Activated naive CD4-positive, alpha-beta T cell (primary cell): ENCODE results near the gene HYAL1.
A peak's percentile ranks its signal among the peaks of the same experiment; 100 is the strongest.
"Not testable (repeated sequence)": the region's sequence is repeated elsewhere in the genome, so short reads cannot be mapped to it uniquely, and the experiment has no call there.

Source experiments
- DNase-seq, 4 experiments: peaks; one replicate each; lab custom pipeline; 2025; lab: John Stamatoyannopoulos, UW

HYAL1 gene

DNA sequence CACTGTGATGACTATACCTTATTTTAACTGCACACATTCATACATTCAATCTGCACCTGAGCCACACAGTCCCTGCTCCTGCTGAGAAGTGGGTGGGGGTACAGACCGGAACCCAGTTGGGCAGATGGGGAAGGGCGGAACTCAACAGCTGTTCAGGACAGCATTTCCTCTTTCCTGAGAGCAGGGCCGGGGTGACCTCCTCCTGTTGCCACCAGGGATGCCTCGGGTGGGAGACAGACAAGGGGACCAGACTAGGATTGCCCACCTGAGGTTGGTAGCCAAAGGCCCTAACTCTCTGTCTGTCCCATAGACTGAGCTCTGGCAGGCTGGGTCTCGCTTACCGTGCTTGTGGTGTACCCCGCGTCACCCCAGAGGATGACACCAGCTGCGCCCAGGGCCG is 15.2 kb upstream of the HYAL1 start:
- DNase-seq: no peak

DNA sequence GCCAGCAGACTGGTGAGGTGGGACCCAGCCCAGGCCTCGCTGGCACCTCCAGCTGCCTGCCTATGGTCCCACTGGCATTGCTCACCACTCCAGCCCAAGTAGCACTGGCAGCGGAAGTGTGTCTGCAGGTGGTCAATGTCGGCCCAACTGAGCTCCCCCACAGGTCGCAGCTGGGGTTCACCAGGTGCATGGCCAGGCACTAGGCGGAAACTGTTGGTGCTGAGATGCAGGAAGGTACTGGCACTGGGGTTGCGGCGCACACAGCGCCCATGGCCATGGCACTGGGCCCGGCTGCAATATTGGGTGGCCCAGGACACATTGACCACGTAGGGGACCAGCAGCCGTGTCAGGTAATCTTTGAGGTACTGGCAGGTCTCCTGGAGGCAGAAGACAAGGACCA is 14.8 kb upstream of the HYAL1 start:
- DNase-seq: no peak

DNA sequence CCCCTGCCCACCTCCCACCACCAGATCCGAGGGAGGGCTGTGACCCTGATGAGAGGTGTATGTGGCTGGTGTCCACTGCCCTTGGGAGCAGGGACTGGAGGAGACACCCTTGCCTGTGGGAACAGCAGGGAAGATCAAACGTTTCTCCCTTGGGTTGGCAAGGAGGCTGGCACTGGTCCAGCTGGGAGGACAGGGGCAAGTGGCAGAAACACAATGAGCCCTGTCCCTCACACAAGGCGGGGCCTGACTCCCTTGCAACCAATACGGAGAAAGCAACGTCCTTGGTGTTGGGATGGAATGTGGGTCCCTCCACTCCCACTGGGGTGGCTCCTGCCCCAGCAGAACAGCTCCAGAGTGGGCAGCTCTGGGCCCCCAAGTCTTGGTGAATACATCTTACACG is 13.9 kb upstream of the HYAL1 start:
- DNase-seq: no peak

DNA sequence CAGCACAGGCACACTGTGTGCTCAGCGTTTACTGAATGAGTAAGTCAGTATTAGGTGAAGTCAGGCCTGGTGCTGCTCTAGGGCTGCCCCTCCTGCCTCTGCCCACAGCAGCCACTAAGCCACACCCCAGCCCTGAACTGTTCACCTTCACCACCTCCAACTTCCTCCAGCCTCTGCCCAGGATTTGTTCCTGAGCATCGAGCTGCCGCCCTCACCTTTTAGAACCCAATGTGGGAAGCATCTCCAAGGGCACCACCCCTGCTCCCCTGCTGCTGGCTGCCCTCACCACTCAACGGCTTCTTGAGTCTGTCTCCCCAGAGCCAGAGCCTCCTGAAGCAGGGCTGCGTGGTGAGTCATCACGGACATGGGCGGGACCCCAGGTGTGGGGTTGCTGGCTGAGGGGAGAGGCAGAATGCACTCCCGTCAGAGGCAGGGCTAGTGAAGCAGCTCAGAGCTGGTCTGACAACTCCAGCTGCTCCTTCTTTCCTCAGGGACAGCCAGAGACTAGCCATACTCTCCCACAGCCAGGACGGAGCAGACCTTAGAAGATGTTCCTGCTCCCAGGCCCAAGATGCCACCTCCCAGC is 13.4 kb upstream of the HYAL1 start:
- peak in 1 of 4 experiments; percentile 14 for DNase-seq

DNA sequence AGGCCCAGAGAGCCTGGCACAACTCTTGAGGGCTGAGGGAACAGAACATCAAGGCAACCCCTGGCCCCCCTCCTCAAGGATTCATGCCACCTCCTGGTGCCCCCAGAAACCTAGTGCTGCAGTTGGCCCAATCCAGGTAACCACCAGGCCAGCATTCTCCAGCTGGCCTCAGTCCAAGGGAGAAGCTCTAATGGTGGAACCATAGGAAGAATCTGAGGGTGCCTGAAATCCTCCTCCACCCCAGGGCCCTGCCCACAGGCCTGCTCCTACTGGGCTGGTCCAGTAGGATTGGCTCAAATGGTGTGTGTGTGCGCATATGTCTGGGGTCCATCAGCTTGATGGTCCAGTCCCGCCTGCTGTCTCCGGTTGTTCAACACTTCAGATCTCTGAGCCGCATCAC is 11.4 kb upstream of the HYAL1 start:
- DNase-seq: no peak

DNA sequence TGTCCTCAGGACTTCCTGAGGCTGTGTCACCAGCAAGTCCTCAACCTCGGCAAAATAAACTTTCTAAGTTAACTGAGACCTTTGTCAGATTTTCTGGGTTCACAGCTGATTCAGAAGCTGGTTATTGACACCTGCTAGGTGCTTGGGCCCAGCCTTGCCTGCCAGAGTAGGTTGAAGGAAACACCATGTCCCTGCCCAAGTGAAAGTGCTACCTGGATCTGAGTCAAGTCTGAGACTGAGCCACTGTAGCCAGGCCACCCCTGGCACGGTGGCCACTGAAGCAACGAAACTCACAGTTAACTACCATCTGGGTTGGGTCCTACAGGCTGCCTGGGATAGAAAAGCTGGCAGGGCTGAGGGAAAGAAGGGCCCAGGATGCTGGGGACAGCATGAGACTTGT is 11.0 kb upstream of the HYAL1 start:
- no peak for DNase-seq

DNA sequence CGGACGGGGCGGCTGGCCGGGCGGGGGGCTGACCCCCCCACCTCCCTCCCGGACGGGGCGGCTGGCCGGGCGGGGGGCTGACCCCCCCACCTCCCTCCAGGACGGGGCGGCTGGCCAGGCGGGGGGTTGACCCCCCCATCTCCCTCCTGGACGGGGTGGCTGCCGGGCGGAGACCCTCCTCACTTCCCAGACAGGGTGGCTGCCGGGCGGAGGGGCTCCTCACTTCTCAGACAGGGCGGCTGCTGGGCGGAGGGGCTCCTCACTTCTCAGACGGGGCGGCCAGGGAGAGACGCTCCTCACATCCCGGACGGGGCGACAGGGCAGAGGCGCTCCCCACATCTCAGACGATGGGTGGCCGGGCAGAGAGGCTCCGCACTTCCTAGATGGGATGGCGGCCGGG is 8.7 kb upstream of the HYAL1 start:
- DNase-seq: not testable (repeated sequence)

DNA sequence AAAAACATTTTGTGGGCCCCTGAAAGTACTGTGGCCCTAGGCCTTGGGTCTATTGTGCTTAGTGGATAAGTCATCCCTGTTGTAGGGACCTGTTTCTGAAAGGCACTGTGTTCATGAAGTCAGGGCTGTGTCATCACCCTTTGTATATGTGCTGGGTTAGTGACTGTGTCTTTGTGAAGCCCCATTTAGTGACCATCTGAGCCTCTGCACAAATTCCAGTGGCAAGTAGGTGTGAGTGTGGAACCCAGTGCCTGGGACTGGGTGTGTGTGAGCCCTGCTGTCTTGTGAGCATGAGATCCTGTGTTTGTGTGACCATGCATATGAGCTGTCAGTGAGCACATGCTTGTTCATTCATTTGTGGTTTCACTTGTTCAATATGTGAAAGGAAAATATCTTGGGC is 1.2 kb upstream of the HYAL1 start:
- DNase-seq: no peak

DNA sequence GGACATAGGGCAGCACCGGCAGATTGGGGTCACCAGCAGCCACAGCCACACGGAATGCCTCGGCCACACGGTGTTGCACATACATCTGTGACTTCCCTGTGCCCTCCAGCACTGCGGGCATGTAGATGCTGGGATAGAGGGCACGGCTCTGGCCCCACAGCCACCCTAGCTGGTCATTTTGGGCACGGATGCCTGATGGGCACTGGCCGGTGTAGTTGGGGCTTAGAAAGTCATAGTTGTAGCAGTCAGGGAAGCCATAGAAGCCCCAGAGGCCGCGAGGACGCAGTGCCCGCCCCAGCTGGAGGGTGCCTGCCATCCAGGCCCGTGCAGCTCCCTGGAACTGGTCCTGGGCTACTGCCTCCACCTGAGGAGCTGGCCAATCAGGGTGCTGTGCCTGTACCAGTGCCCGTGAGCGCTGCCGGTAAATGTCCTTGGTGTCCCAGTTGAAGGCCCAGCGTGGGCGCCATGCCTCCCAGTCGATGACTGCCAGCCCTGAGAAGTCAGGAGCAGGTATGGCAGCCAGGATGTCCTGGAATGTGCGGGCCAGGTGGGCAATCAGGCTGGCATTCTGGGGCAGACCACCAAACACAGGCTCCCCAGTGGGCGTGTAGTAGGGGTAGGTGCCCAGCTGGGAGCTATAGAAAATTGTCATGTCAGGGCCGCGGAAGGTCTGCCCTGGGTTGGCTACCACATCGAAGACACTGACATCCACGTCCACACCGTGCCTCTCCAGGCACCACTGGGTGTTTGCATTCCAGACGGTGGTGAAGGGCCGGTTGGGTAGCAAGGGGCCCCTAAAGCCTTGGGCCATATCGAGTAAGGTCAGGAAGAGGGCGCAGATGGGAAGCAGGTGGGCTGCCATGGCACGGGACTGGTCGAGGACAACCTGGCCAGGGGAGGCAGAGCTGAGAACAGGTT is 1.0 kb downstream of the HYAL1 start:
- no peak for DNase-seq

DNA sequence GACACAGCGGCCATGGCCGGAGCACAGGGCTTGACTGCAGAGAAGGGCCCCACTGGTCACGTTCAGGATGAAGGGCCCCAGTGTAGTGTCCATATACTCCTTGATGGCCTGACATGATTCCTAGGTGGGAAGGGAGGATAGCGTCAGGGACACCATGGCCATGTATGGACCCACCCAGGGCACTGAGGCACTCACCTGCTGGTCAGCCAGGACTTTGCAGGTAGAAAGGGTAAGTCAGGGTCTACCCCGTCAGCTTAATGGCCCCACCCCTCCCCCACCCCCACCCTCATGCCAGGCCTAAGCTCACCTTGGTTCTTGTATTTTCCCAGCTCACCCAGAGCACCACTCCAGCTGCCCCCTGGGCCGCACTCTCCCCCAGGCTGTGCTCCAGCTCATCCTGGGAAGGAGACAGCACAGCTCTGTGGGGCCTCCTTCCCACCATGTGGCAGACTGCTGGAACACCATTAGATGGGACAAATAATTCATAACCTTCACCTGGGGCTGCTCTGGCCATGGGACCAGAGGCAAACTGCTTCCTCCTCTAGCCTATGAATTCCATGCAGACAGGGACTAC is 2.6 kb downstream of the HYAL1 start:
- no peak for DNase-seq

DNA sequence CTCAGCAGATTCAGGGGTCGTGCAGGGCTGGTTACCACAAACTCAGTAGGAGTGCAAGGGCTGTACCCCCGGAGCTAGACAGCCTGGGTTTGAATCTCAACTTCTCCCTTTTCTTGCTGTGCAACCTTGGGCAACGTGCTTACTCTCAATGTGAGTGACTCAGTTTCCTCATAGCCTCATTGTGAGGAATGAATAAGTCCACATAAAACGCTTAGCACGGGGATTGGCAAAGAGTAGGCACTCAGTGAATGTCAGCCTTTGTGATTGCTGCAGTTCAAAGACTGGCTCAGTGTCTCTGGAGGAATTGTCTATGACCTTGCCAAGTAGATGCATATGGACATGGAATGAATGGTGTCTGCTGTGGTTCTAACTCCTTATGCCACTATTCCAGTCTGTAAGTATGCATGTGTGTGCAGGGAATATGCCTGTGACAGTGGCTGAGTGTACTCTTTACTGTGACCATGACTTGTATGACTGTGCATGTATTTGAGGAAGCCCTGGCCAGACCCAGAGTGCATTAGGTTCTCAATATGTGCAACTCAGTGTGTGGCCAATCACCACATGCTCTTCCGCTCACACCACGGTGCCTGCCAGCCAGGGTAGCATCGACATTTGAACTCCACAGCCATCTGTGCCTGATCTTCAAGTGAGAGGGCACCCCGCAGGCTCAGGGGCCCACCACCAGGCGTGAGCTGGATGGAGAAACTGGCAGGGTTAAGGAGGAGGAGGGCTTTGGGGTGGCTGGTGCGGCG is 3.3 kb downstream of the HYAL1 start:
- no peak for DNase-seq

DNA sequence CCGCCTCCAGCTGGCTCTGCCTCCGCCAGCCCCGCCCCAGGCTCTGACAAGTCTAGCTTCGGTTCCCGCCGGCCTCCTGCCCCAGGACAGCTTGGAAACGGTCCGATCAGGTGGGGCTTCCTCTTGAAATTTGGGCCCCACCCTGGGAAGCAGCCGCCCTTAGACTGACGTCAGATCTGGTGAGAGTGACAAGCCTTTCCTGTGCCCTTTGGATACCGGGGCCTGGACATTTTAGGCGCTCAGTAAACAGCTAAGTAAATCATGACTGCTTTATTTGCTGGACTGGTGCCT is 3.8 kb downstream of the HYAL1 start:
- no peak for DNase-seq

DNA sequence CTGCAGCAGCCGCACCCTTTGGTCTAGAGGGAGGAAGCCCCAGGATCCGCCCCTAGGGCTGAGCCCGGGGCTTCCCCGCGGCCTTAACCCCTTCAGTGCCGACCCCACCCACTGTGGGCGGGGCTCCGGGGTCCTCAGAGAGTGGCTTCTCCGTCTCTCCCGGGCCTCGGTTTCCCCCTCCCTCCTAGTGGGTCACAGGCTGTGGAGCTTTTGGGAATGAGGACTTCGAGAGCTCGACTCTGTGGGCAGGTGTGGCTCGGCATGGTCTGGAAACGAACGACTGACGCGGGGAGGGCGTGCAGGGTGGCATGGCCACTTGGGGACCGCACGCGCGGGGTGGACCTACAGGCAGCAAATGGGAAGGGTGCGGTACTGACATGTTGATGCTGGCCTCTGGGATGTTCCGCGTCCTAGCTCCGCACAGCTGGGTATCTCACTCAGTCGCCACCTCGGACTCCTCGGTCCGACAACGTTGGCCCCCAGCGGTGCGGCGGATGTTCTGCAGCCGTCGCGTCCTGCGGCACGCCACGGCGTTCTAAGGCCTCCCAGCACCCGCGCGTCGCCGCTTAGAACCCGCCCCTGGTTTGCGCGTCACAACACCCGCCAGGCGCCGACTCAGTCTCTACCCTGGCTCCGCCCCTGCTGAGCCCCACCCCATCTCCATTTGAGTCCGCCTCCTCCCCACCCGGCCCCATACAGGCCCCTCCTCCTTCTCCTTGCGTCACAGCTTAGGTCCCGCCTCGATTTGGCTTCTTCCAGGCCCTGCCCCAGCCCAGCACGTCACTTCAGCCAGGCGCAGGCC is 4.3 kb downstream of the HYAL1 start, which contains the start of the genes HYAL3 and NAA80:
HYAL3 (minus strand) TSS at position 570 of the 802 bp plus-strand sequence. CDS start 3,803 bp downstream, outside the sequence.
NAA80 (minus strand) TSS at position 570 of the 802 bp plus-strand sequence. CDS start 1,942 bp downstream, outside the sequence.
- DNase-seq: peak; percentile 95 to 99 (median 96)

DNA sequence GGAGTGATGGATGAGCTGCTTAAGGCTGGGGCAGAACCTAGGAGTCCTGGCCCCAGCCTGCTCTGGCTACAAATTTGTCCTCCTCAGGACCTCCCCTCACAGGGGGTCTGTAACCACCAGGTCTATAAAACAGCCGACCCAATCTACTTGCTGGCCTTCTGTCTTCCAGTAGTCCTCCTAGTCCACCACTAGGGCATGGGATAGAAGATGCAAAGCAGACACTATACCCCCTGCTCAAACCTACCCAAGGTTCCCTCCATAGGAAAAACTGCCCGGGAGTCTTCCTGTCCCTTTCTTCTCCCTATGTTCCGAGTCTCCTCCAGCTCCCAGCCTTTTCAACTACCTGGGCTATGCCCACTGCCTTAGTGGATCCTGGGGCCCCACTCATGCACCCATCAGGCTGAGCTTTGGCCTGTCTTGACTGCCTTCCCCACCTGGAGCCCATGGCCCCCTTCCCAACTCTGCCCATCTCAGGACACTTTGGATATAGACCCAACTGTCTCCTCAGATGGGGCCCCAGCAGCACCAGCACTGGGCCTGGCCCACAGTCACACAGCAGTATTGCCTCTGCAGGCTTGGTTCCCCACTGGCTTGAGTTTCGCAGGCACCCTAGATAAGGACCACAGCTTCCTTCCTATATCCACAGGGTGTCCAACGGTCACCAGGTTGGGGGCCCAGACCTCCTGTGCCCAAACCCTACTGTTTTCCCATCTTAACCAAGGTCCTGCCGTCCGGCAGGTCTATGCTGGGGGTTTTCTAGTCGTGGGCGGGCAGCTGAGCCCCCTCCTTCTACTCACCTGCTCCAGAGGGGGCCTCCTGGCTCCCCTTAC is 5.3 kb downstream of the HYAL1 start:
- DNase-seq: no peak

DNA sequence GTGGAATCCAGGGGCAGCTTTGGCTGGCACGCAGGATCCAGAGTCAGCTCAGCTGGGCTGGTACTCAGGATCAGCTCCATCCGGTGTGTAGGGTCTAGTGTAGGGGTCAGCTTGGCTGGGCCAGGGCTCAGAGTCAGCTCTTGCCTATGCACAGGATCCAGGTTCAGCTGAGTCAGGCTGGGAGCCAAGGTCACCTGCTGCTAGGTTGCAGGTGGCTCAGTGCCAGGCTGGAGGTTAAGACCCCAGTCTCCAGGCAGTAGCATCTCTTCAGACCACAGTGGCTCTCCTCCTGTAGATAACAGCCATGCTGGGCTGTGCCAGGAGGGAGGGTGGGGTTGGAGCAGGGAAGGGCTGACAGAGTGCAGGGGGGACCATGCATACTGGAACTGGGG is 6.0 kb downstream of the HYAL1 start:
- DNase-seq: no peak

DNA sequence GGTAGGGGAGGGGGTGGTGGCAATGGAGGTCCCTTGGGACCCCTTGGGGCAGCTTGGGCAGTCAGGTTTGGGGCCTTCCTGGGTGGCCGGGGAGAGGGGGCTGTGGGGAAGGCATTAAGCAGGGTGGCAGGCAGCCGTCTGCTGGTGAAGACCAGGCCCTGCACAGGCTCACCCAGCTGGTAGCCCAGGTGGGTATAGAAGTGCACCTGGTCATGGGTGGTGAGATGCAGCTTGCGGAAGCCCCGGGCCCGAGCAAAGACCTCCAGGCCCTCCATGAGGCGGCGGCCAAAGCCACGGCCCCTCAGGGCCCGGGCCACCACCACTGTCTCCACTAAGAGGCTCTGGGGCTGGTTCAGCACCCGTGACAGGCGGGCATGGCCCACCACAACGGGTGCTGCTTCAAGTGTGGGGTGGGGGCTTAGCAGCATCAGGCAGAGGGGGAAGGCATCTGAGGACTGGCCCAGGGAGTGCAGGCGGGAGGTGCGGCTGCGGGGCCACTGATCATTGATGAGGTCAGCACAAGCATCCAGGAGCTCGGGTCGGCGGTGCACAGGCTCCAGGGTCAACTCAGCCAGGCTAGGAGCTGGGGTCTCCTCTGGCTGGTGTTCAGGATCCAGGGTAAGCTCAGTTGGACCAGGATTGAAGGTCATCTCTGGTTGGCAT is 6.5 kb downstream of the HYAL1 start:
- DNase-seq: no peak

DNA sequence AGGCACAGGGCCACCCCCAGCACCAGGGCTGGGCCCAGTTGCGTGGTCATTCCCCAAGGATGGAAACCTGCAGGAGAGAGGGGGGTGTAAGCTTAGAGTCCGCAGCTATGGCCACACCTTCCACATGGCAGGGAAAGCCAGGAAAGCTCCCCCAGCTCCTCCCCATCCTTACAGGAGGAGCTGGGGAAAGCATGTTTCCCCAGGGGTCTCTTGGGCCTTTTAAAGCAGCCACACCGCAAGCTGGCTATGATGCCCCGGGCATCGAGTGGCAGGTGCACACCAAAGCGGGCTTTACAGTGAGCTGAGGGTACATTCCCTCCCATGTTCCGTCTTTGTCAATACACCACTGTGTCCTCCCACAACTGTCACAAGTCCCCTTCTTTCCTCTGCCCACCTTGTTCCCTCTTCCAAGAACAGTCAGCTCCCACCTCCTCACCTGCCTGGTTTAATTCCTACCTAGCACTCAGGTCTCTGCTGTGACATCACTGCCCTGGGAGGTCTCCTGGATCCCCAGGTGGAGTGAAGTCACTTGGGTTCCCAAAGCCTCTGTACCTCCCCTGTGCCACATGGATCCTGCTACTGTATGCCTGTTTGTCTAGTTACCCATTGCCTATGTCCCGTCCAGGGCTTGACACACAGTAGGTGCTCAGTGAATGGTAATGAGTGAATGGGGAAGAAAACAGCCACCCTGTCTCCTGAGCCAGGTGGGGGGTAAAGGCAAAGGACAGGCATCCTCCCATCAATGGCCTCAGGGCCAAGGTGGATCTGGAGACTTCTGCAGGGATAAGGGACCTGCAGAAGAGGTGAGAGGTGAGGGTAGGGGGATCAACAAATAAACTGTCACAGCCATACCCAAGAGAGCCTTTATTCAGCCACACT is 7.6 kb downstream of the HYAL1 start:
- no peak for DNase-seq

DNA sequence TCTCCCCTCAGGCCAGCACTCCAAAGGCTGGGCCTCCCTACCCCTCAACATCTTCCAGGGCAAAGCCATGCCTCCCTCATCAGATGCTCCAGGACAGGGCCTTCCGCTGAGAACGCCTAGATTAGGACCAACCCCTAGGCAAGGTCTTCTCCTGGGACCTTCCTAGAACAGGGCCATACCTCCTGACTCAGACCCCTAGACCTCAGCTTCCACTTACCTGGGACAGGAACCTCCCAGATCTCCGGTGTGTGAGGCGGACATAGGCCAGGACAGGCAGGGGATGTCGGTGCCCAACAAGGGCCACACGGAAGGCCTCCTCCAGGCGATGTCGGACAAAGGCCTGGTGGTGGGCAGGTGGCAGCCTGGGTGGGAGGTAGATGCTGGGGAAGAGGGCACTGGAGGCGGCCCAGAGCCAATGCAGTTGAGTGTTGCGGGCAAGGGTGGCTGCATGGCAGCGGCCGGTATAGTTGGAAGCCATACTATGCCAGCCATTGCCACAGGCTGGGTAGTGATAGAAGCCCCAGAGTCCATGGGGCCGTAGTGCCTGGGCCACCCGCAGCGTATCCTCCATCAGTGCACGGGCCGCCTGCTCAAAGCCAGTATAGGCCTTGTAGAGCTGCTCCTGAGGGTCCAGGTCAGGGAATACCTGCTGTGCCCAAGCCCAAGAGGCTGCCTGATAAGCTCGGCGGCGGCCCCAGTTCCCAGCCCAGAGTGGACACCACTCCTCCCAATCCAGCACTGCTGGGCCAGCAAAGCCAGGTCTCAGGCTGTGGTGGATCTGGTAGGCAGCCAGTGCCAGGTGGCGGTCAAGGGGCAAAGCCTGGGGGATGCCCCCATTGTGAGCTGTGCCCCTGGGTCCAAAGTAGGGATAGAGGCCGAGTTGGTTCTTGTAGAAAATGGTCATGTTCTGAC is 8.6 kb downstream of the HYAL1 start:
- DNase-seq: no peak
